Measurements from ENCODE around the gene ALOX5AP.

DNA sequence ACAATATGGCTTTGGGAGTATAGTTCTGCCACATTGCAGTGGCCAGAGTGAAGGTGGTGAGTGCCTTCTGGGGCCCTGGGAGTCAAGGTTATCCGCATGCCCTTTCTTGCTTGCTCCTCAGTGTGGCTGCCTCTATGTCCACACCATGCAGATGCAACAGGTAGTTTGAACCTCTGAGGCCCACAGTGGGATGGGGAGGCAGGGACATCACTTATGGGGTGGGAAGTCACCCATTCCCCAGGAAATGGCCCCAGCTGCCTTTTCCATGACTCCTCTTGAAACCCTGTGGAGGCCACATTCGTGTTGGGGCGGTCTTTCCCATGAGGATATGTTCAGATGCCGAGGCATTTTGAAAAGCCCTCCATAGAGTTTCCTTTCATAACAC, 20.0 kb upstream of the ALOX5AP start:
- no peak for TF ChIP-seq POLR2A (IDR thresholded peaks at IDR 0.05; ENCODE audit: extremely low read depth, insufficient read length)
- TF ChIP-seq, protein P1, sequence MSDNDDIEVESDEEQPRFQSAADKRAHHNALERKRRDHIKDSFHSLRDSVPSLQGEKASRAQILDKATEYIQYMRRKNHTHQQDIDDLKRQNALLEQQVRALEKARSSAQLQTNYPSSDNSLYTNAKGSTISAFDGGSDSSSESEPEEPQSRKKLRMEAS (IDR thresholded peaks at IDR 0.05; ENCODE audit: low read depth, low read length) = no peak
- TF ChIP-seq, protein P2, sequence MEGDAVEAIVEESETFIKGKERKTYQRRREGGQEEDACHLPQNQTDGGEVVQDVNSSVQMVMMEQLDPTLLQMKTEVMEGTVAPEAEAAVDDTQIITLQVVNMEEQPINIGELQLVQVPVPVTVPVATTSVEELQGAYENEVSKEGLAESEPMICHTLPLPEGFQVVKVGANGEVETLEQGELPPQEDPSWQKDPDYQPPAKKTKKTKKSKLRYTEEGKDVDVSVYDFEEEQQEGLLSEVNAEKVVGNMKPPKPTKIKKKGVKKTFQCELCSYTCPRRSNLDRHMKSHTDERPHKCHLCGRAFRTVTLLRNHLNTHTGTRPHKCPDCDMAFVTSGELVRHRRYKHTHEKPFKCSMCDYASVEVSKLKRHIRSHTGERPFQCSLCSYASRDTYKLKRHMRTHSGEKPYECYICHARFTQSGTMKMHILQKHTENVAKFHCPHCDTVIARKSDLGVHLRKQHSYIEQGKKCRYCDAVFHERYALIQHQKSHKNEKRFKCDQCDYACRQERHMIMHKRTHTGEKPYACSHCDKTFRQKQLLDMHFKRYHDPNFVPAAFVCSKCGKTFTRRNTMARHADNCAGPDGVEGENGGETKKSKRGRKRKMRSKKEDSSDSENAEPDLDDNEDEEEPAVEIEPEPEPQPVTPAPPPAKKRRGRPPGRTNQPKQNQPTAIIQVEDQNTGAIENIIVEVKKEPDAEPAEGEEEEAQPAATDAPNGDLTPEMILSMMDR (IDR thresholded peaks at IDR 0.05; ENCODE audit: low read depth, low read length) = no peak
- no peak for TF ChIP-seq MYC (IDR thresholded peaks at IDR 0.05; ENCODE audit: low read depth, low read length)

All from NB4 (cell line).